Right lobe of liver (tissue), 4 donors: ENCODE data around the gene RPL35A.

Experiments
- POLR2A ChIP-seq: fragments of 450-650 bp; IDR thresholded peaks from one replicate; pipeline ENCODE4 v1.6.1; 2017; ENCODE audit warnings: antibody characterized with exemption, mild to moderate bottlenecking
- TF ChIP-seq, protein P1 (sequence below), 4 donors: fragments of 200-600 bp in 3 of 4; fragments of 450-650 bp in 1 of 4; IDR thresholded peaks; one replicate each; pipeline versions ENCODE4 v1.5.1 to v1.8.0; 2016 to 2022; ENCODE audit warnings: antibody characterized with exemption in 4 of 4, mild to moderate bottlenecking in 2 of 4
- donor health status: DM: no; HTN: no; CAD: no.
- donor health status: DM: no; HTN: no; CAD: no.
- donor health status: DM: no; HTN: yes; CAD: no.

DNA sequence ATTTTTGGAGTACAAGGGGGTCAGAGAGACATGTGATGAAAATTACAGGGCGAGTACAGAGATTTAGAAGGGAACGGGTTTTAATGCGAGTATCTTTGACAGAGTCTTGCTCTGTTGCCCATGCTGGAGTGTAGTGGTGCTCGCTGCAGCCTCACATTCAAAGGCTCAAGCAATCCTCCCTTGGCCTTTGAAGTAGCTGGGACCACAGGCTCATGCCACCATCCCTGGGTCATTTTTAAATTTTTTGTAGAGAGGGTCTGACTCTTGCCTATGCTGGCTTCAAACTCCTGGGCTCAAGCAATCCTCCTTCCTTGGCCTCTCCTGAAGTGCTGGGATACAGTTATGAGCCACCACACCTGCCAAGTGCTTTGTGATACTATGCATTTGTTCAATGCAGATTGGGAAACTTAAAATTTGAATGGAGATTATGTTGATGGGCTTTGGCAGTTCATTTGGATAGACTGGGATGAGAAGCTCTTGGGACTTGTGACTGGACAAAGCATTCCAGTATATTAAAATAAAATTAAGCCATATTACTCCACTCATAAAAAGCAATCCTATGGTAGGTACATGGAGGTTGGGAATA, 6.0 kb downstream of the RPL35A start:
- TF ChIP-seq, protein P1, sequence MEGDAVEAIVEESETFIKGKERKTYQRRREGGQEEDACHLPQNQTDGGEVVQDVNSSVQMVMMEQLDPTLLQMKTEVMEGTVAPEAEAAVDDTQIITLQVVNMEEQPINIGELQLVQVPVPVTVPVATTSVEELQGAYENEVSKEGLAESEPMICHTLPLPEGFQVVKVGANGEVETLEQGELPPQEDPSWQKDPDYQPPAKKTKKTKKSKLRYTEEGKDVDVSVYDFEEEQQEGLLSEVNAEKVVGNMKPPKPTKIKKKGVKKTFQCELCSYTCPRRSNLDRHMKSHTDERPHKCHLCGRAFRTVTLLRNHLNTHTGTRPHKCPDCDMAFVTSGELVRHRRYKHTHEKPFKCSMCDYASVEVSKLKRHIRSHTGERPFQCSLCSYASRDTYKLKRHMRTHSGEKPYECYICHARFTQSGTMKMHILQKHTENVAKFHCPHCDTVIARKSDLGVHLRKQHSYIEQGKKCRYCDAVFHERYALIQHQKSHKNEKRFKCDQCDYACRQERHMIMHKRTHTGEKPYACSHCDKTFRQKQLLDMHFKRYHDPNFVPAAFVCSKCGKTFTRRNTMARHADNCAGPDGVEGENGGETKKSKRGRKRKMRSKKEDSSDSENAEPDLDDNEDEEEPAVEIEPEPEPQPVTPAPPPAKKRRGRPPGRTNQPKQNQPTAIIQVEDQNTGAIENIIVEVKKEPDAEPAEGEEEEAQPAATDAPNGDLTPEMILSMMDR (IDR thresholded peaks at IDR 0.05) = no peak
- no peak for TF ChIP-seq POLR2A
